GM12878 (cell line): Measurements from ENCODE around the gene ZYG11A. TPM values are rescaled to one million over a fixed set of nuclear protein-coding genes. Genes with fewer than 3 reads are reported as not detected.
A peak's percentile ranks its signal among the peaks of the same experiment; 100 is the strongest.

Source experiments
- ATAC-seq: fragments of 200-7000 bp; cut with Tn5 transposase; 3 replicates; pipeline ENCODE4 v1.9.1; 2020; ENCODE audit warnings: mild to moderate bottlenecking, moderate library complexity
- BruUV-seq: library from RNA; stranded (reverse); fragments of 400-500 nt; replicated peaks from 2 replicates; lab custom pipeline; 2021; lab: Mats Ljungman, UMichigan
- CTCF ChIA-PET: fragments of 300-600 bp; sonication (Branson Sonifier 250); formaldehyde crosslinking; extraction: SDS; loops from one replicate; lab custom pipeline; 2021; ENCODE audit warnings: inconsistent platforms; lab: Yijun Ruan, JAX
- POLR2A ChIA-PET: fragments of 350-600 bp; formaldehyde crosslinking; extraction: SDS; loops from one replicate; lab custom pipeline; 2021; ENCODE audit warnings: inconsistent platforms; lab: Charles Lee
- RAD21 ChIA-PET: fragments of 300-600 bp; sonication (Branson Sonifier 250); formaldehyde crosslinking; loops from one replicate; lab custom pipeline; 2023; ENCODE audit warnings: antibody characterized with exemption; ENCODE audit not compliant: unreplicated experiment; lab: Charles Lee
- SMC1A ChIA-PET: fragments of 300-600 bp; sonication (Branson Sonifier 250); formaldehyde crosslinking; loops from one replicate; lab custom pipeline; 2023; ENCODE audit not compliant: unreplicated experiment, uncharacterized antibody; lab: Charles Lee
- DNase-seq: peaks from one replicate; pipeline ENCODE4 v3.0.0-alpha.2; 2011; ENCODE audit warnings: low read depth, low spot score
- FAIRE-seq: peaks from 3 replicates; lab custom pipeline; 2011; peaks lifted over from hg19 to GRCh38; lab: Jason Lieb, UNC
- H2AFZ ChIP-seq: 2 replicates; pipeline ENCODE4 v1.6.0; 2011; ENCODE audit warnings: low read depth, low read length, control low read depth; ENCODE audit not compliant: control insufficient read depth
- H3K27ac ChIP-seq: 2 replicates; pipeline ENCODE4 v1.5.1; 2011; ENCODE audit warnings: control low read depth; ENCODE audit not compliant: control insufficient read depth, insufficient read depth
- H3K27me3 ChIP-seq, 2 experiments: replicated peaks in 1 of 2; 2 replicates each; pipeline versions ENCODE4 v1.6.0 to v1.6.1; 2011; ENCODE audit warnings: low read length in 1 of 2; ENCODE audit not compliant: control insufficient read depth in 2 of 2, insufficient read depth in 2 of 2
- H3K36me3 ChIP-seq, 2 experiments: 2 replicates each; pipeline ENCODE4 v1.5.1; 2011; ENCODE audit warnings: low read length in 1 of 2; ENCODE audit not compliant: control insufficient read depth in 2 of 2, insufficient read depth in 2 of 2
- H3K4me1 ChIP-seq: 2 replicates; pipeline ENCODE4 v1.6.1; 2011; ENCODE audit warnings: mild to moderate bottlenecking, low read length, moderate library complexity, mixed read lengths; ENCODE audit not compliant: control insufficient read depth, insufficient read depth
- H3K4me2 ChIP-seq: 2 replicates; pipeline ENCODE4 v1.6.0; 2011; ENCODE audit warnings: control low read depth; ENCODE audit not compliant: control insufficient read depth, insufficient read depth
- H3K4me3 ChIP-seq: fragments of 200-600 bp; sonication (generic); 2 replicates; pipeline ENCODE4 v1.5.1; 2016
- H3K79me2 ChIP-seq: 2 replicates; pipeline ENCODE4 v1.6.0; 2011; ENCODE audit warnings: low read length; ENCODE audit not compliant: control insufficient read depth, insufficient read depth
- H3K9ac ChIP-seq: 2 replicates; pipeline ENCODE4 v1.8.0; 2011; ENCODE audit warnings: low read length, control low read depth, mixed read lengths; ENCODE audit not compliant: control insufficient read depth, insufficient read depth
- H3K9me3 ChIP-seq: replicated peaks from 3 replicates; pipeline ENCODE4 v1.5.1; 2011; ENCODE audit warnings: mild to moderate bottlenecking, low read length; ENCODE audit not compliant: control insufficient read depth, insufficient read depth
- H4K20me1 ChIP-seq: 2 replicates; pipeline ENCODE4 v1.6.0; 2011; ENCODE audit not compliant: control insufficient read depth, insufficient read depth
- BRCA1 ChIP-seq: IDR thresholded peaks from 2 replicates; pipeline ENCODE4 v1.6.1; 2011; ENCODE audit warnings: low read depth, low read length, improper control_type of control experiment
- EZH2 ChIP-seq: IDR thresholded peaks from 2 replicates; pipeline ENCODE4 v1.6.1; 2012; ENCODE audit warnings: low read depth, mild to moderate bottlenecking, control low read depth, inconsistent platforms, low read length, borderline replicate concordance; ENCODE audit not compliant: control insufficient read depth
- HDAC6 ChIP-seq: fragments of 200-600 bp; sonication (generic); IDR thresholded peaks from one replicate; pipeline ENCODE4 v1.8.0; 2017; ENCODE audit warnings: antibody characterized with exemption; ENCODE audit not compliant: unreplicated experiment
- MTA3 ChIP-seq: IDR thresholded peaks from 2 replicates; pipeline ENCODE4 v1.6.1; 2012; ENCODE audit warnings: low read length, inconsistent platforms, borderline replicate concordance
- MXI1 ChIP-seq: fragments of 150-350 bp; IDR thresholded peaks from 2 replicates; pipeline ENCODE4 v1.6.1; 2011; ENCODE audit warnings: low read depth, mild to moderate bottlenecking, inconsistent platforms, low read length, improper control_type of control experiment
- NFYB ChIP-seq: IDR thresholded peaks from 2 replicates; pipeline ENCODE4 v1.6.1; 2011; ENCODE audit warnings: low read depth, mild to moderate bottlenecking, low read length, improper control_type of control experiment, moderate library complexity; ENCODE audit not compliant: insufficient read depth
- NR2C2 ChIP-seq: IDR thresholded peaks from 2 replicates; pipeline ENCODE4 v1.6.1; 2011; ENCODE audit warnings: borderline replicate concordance, low read depth; ENCODE audit not compliant: control insufficient read depth, insufficient read length
- NRF1 ChIP-seq: conservative IDR thresholded peaks from 2 replicates; pipeline ENCODE4 v1.6.1; 2011; ENCODE audit warnings: mild to moderate bottlenecking, low read depth, low read length, improper control_type of control experiment
- SMC3 ChIP-seq: IDR thresholded peaks from 2 replicates; pipeline ENCODE4 v1.6.1; 2011; ENCODE audit warnings: low read length, improper control_type of control experiment, borderline replicate concordance
- STAT1 ChIP-seq: fragments of 450-650 bp; conservative IDR thresholded peaks from 2 replicates; pipeline ENCODE4 v1.6.1; 2014; ENCODE audit warnings: antibody characterized with exemption, mild to moderate bottlenecking
- SUPT20H ChIP-seq: IDR thresholded peaks from 2 replicates; pipeline ENCODE4 v1.6.1; 2011; ENCODE audit warnings: low read depth, mild to moderate bottlenecking, low read length, moderate library complexity, borderline replicate concordance; ENCODE audit not compliant: control insufficient read depth
- TCF12 ChIP-seq: IDR thresholded peaks from 2 replicates; pipeline ENCODE4 v1.6.1; 2011; ENCODE audit warnings: low read depth, mild to moderate bottlenecking, low read length
- TCF7 ChIP-seq: IDR thresholded peaks from 2 replicates; pipeline ENCODE4 v1.6.1; 2014; ENCODE audit warnings: antibody characterized with exemption, borderline replicate concordance
- WGBS: methylation state at CpG from one replicate; pipeline ENCODE4 v1.1.6; 2016; ENCODE audit warnings: low lambda C conversion rate; ENCODE audit not compliant: insufficient replicate concordance, insufficient coverage; ENCODE audit errors: missing lambda C conversion rate; 5-methylcytosine and 5-hydroxymethylcytosine counted together
- in situ Hi-C: fragments of 300-500 bp; cut with MboI; formaldehyde crosslinking; loops from 9 replicates; pipeline ENCODE4 v1.14.3; 2018; ENCODE audit warnings: mixed read lengths
- intact Hi-C: fragments of 100-400 bp; cut with micrococcal nuclease; formaldehyde crosslinking; loops from one replicate; pipeline ENCODE4 v1.14.2; 2022; ENCODE audit not compliant: unreplicated experiment
- polyA plus RNA-seq, 11 experiments: library from polyadenylated mRNA; depleted of rRNA in 4 of 11; unstranded in 6 of 11; stranded (reverse) in 5 of 11; fragments of >200 nt; fragmentation: Nextera tagmentation in 4 of 11; fragmentation: Illumina TruSeq in 1 of 11; extraction: Ambion mirVana in 4 of 11; extraction: Trizol in 1 of 11; gene quantifications; 1 replicate in 1 of 11; 2 replicates in 10 of 11; pipeline versions ENCODE4 v1.2.1 to v1.2.3, GENCODE V29; 2011 to 2016; ENCODE audit warnings: inconsistent platforms in 2 of 11, missing spikeins in 2 of 11, low read depth in 1 of 11
- total RNA-seq, 4 experiments: library from RNA; depleted of rRNA in 3 of 4; stranded (reverse); fragments of >200 nt in 3 of 4; fragmentation: Illumina TruSeq in 1 of 4; extraction: Trizol in 1 of 4; gene quantifications; 2 replicates each; pipeline versions ENCODE4 v1.2.1 to v1.2.3, GENCODE V29; 2013 to 2021
- TF ChIP-seq, protein P1 (sequence below): fragments of 450-650 bp; conservative IDR thresholded peaks from 2 replicates; pipeline ENCODE4 v1.6.1; 2017; ENCODE audit warnings: mild to moderate bottlenecking, moderate library complexity
- TF ChIP-seq, protein P2 (sequence below): fragments of 450-650 bp; IDR thresholded peaks from 2 replicates; pipeline ENCODE4 v1.6.1; 2016; ENCODE audit warnings: mild to moderate bottlenecking
- TF ChIP-seq, protein P3 (sequence below): IDR thresholded peaks from 2 replicates; pipeline ENCODE4 v1.6.1; 2011; ENCODE audit warnings: borderline replicate concordance, low read depth, mild to moderate bottlenecking, moderate library complexity, low read length; ENCODE audit not compliant: insufficient read depth, poor library complexity, severe bottlenecking
- TF ChIP-seq, protein P4 (sequence below): fragments of 450-650 bp; IDR thresholded peaks from 2 replicates; pipeline ENCODE4 v1.6.1; 2017; ENCODE audit warnings: low read depth, mild to moderate bottlenecking, moderate library complexity

The ZYG11A gene
- total and polyA plus RNA-seq, 10 of the 15 experiments (the other 5 are each of a cell fraction or from before 2014, with no cell fraction given): 0.22 to 6.4 (median 0.68) TPM

DNA sequence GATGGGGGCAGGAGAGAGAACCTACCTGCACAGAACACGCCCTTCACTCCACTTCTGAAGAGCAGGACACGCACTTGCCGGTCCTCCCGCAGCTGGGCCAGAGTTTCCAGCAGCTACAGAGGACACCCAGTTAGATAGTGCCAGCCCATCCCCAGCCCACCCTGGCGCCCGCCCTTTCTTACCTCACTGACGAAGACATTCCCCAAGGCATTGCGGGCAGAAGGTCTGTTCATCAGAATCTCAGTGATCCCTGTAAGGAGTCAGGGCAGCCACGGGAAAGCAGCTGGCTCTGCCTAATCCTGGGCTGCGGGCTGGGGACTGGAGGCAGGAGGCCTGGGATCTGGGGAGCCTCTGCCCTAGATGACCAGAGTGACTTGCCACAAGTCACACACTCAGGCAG lies 69.0 kb downstream of the ZYG11A start (continued):
- no peak for TF ChIP-seq EZH2
- no peak for TF ChIP-seq NR2C2
- no peak for TF ChIP-seq NFYB
- TF ChIP-seq, protein P1, sequence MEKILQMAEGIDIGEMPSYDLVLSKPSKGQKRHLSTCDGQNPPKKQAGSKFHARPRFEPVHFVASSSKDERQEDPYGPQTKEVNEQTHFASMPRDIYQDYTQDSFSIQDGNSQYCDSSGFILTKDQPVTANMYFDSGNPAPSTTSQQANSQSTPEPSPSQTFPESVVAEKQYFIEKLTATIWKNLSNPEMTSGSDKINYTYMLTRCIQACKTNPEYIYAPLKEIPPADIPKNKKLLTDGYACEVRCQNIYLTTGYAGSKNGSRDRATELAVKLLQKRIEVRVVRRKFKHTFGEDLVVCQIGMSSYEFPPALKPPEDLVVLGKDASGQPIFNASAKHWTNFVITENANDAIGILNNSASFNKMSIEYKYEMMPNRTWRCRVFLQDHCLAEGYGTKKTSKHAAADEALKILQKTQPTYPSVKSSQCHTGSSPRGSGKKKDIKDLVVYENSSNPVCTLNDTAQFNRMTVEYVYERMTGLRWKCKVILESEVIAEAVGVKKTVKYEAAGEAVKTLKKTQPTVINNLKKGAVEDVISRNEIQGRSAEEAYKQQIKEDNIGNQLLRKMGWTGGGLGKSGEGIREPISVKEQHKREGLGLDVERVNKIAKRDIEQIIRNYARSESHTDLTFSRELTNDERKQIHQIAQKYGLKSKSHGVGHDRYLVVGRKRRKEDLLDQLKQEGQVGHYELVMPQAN: no peak
- no peak for TF ChIP-seq BRCA1
- no peak for TF ChIP-seq NRF1
- TF ChIP-seq HDAC6: no peak
- no peak for TF ChIP-seq MTA3
- TF ChIP-seq, protein P2, sequence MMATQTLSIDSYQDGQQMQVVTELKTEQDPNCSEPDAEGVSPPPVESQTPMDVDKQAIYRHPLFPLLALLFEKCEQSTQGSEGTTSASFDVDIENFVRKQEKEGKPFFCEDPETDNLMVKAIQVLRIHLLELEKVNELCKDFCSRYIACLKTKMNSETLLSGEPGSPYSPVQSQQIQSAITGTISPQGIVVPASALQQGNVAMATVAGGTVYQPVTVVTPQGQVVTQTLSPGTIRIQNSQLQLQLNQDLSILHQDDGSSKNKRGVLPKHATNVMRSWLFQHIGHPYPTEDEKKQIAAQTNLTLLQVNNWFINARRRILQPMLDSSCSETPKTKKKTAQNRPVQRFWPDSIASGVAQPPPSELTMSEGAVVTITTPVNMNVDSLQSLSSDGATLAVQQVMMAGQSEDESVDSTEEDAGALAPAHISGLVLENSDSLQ: no peak
- TF ChIP-seq, all 136 proteins: peak for 0

DNA sequence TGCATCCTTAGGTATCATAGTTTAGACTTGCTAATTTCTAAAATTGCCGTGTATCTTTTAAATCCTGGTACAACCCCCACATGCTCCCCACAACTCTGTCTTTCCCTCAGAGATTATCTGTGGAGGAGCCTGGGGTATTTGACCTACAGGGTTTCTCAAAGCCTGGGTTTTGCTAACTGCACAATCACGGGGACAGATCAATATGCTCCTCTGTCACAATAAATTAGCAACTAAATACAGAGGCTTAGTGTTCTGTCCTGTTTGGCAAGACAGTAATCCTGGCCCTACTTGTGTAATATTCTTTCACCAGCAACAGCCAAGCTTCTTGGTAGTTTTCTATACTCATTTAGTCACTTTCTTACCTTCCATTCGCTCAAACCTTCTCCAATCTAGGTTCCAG lies 70.5 kb downstream of the ZYG11A start:
- no peak overlapping the region for H3K4me3 ChIP-seq
- no peaks in the 10 kb centered on the region for H3K79me2 ChIP-seq
- no peaks in the 10 kb centered on the region for H3K4me1 ChIP-seq
- DNase-seq (no peak), FAIRE-seq (no peak), ATAC-seq (no peak)
- H3K27ac ChIP-seq: no peak overlapping the region
- RAD21 ChIA-PET: no interaction called here
- POLR2A ChIA-PET: no interaction called here
- no peaks in the 10 kb centered on the region for H3K9me3 ChIP-seq
- no peaks in the 10 kb centered on the region for H4K20me1 ChIP-seq
- no peaks in the 10 kb centered on the region for H3K27me3 ChIP-seq
- in situ Hi-C loops (loop anchor here (25.0 kb wide), 1 partner anchor 274 kb away; the partner anchor contains the start of gene CPT2), intact Hi-C loops (no loop called here)
- BruUV-seq: TSS peak; percentile 40
- no peak overlapping the region for H2AFZ ChIP-seq
- SMC1A ChIA-PET: no interaction called here
- H3K4me2 ChIP-seq: no peak overlapping the region
- WGBS: 99% methylated on average over 3 of the region's 3 CpGs
- CTCF ChIA-PET: no interaction called here
- H3K36me3 ChIP-seq: no peaks in the 10 kb centered on the region
- no peak overlapping the region for H3K9ac ChIP-seq
- no peak for TF ChIP-seq SMC3
- TF ChIP-seq SUPT20H: no peak
- TF ChIP-seq, protein P3, sequence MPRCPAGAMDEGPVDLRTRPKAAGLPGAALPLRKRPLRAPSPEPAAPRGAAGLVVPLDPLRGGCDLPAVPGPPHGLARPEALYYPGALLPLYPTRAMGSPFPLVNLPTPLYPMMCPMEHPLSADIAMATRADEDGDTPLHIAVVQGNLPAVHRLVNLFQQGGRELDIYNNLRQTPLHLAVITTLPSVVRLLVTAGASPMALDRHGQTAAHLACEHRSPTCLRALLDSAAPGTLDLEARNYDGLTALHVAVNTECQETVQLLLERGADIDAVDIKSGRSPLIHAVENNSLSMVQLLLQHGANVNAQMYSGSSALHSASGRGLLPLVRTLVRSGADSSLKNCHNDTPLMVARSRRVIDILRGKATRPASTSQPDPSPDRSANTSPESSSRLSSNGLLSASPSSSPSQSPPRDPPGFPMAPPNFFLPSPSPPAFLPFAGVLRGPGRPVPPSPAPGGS: no peak
- TF ChIP-seq, protein P4, sequence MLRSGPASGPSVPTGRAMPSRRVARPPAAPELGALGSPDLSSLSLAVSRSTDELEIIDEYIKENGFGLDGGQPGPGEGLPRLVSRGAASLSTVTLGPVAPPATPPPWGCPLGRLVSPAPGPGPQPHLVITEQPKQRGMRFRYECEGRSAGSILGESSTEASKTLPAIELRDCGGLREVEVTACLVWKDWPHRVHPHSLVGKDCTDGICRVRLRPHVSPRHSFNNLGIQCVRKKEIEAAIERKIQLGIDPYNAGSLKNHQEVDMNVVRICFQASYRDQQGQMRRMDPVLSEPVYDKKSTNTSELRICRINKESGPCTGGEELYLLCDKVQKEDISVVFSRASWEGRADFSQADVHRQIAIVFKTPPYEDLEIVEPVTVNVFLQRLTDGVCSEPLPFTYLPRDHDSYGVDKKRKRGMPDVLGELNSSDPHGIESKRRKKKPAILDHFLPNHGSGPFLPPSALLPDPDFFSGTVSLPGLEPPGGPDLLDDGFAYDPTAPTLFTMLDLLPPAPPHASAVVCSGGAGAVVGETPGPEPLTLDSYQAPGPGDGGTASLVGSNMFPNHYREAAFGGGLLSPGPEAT: no peak
- no peak for TF ChIP-seq TCF7
- no peak for TF ChIP-seq STAT1
- TF ChIP-seq MXI1: no peak
- TF ChIP-seq TCF12: no peak
